K562 (cell line): ENCODE results near the gene COX6B2. TPM values are rescaled to one million over a fixed set of nuclear protein-coding genes. Genes with fewer than 3 reads are reported as not detected.

Experiments used
- BCL6 ChIP-seq: fragments of 250-450 bp; sonication (Bioruptor Pico); IDR thresholded peaks from 2 replicates; pipeline ENCODE4 v1.4.0; 2020
- CREM ChIP-seq: IDR thresholded peaks from 2 replicates; pipeline ENCODE4 v1.6.1; 2014; ENCODE audit warnings: antibody characterized with exemption, low read depth
- DACH1 ChIP-seq: fragments of 450-650 bp; IDR thresholded peaks from 2 replicates; pipeline ENCODE4 v1.6.1; 2018; ENCODE audit not compliant: partially characterized antibody
- E2F5 ChIP-seq: sonication (generic); formaldehyde crosslinking; IDR thresholded peaks from 2 replicates; pipeline ENCODE4 v1.8.0; 2022; ENCODE audit warnings: mild to moderate bottlenecking, missing genetic modification reagents
- GABPB1 ChIP-seq: sonication (generic); formaldehyde crosslinking; IDR thresholded peaks from 2 replicates; pipeline ENCODE4 v1.8.0; 2022; ENCODE audit warnings: mild to moderate bottlenecking, missing genetic modification reagents
- HDAC8 ChIP-seq: fragments of 450-650 bp; IDR thresholded peaks from 2 replicates; pipeline ENCODE4 v1.6.1; 2016; ENCODE audit warnings: mild to moderate bottlenecking, missing genetic modification characterization, moderate library complexity, missing compliant biosample characterization
- MAZ ChIP-seq, 2 experiments: fragments of 450-650 bp in 1 of 2; sonication (generic) in 1 of 2; formaldehyde crosslinking; IDR thresholded peaks in 1 of 2; conservative IDR thresholded peaks in 1 of 2; 2 replicates each; pipeline versions ENCODE4 v1.4.0 to v1.5.0; 2020; ENCODE audit warnings: mild to moderate bottlenecking in 1 of 2, missing genetic modification reagents in 1 of 2
- POLR2G ChIP-seq: fragments of 200-400 bp; formaldehyde crosslinking; IDR thresholded peaks from 2 replicates; pipeline ENCODE4 v1.6.1; 2017; ENCODE audit warnings: low read depth, mild to moderate bottlenecking, antibody characterized with exemption, low read length, moderate library complexity
- RB1 ChIP-seq: fragments of 450-650 bp; IDR thresholded peaks from 2 replicates; pipeline ENCODE4 v1.6.1; 2017; ENCODE audit warnings: low read depth, mild to moderate bottlenecking
- SMARCA4 ChIP-seq: fragments of 450-650 bp; IDR thresholded peaks from 2 replicates; pipeline ENCODE4 v1.6.1; 2016
- ZNF445 ChIP-seq: fragments of 250-450 bp; sonication (Bioruptor Pico); IDR thresholded peaks from 2 replicates; pipeline ENCODE4 v1.4.0; 2020; ENCODE audit warnings: low read depth, mild to moderate bottlenecking, moderate library complexity
- ZNF518B ChIP-seq: fragments of 250-450 bp; sonication (Bioruptor Pico); IDR thresholded peaks from 2 replicates; pipeline ENCODE4 v1.5.0; 2021; ENCODE audit warnings: mild to moderate bottlenecking, moderate library complexity
- polyA plus RNA-seq, 8 experiments: library from polyadenylated mRNA; depleted of rRNA in 4 of 8; stranded (reverse) in 5 of 8; unstranded in 3 of 8; fragments of >200 nt; fragmentation: Nextera tagmentation in 2 of 8; fragmentation: Illumina TruSeq in 1 of 8; extraction: Ambion mirVana in 2 of 8; extraction: Trizol in 1 of 8; gene quantifications; 2 replicates each; pipeline versions ENCODE4 v1.2.1 to v1.2.3, GENCODE V29; 2011 to 2014; ENCODE audit warnings: inconsistent platforms in 1 of 8, missing spikeins in 1 of 8
- total RNA-seq, 7 experiments: library from RNA; depleted of rRNA in 6 of 7; stranded (reverse); fragments of >200 nt in 6 of 7; fragmentation: Illumina TruSeq in 2 of 7; extraction: Trizol in 2 of 7; gene quantifications; 2 replicates each; pipeline versions ENCODE4 v1.2.1 to v1.2.3, GENCODE V29; 2011 to 2021; ENCODE audit warnings: low replicate concordance in 1 of 7
- TF ChIP-seq, protein P1 (sequence below): fragments of 250-450 bp; sonication (Bioruptor Pico); IDR thresholded peaks from 2 replicates; pipeline ENCODE4 v1.5.0; 2021
- TF ChIP-seq, protein P2 (sequence below), 2 experiments: IDR thresholded peaks in 1 of 2; conservative IDR thresholded peaks in 1 of 2; 2 replicates each; pipeline ENCODE4 v1.6.1; 2016; ENCODE audit warnings: low read depth in 2 of 2, mild to moderate bottlenecking in 1 of 2, missing compliant biosample characterization in 1 of 2, missing genetic modification characterization in 1 of 2, moderate library complexity in 1 of 2
- TF ChIP-seq, protein P3 (sequence below), 2 experiments: fragments of 450-650 bp; conservative IDR thresholded peaks; 2 replicates each; pipeline ENCODE4 v1.6.1; 2017; ENCODE audit warnings: mild to moderate bottlenecking in 2 of 2, moderate library complexity in 2 of 2

COX6B2 gene
- total and polyA plus RNA-seq, 9 of the 15 experiments (the other 6 are each of a cell fraction or from before 2014, with no cell fraction given) = 0.40 to 2.5 (median 0.83) TPM

DNA sequence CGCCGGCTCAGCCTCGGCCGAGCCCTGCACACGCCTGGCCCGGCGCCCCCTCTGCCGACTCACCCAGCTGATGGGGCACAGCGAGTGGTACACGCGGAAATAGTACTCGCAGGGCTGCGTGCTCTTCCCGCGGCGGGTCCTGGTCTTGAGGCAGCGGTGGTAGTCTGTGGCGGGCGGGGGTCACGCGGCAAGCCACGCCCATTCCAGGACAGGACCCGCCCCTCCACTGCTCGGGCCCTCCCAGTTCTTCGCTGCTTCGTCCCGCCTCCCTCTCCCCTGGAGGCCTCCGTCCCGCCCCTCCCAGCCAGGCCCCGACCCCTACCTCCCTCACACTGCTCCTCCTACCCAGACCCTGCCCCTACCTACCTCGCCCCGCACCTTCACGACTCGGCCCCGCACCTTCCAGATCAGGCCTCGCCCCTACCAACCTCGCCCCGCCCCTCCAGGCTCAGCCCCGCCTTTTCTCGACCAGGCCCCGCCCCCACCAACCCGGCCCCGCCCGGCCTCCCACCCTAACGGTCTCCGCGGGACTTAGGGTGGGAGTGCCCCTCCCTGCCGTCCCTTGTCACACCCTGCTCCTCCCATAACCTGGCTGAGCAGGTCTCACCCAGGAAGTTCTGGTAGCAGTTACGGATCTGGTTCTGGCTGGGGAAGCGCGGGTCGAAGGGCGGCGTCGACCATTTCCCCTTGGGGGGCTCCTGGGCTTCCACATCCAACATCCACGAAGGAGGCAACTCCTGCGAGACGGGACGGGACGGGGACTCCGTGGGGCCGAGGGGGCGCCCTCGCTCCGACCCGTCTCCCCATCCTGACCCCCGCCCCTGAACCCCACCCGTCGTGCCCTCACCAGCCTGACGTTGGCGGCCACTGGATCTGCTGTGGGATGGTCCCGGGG is 469 bp downstream of the COX6B2 start (continued):
- peak; percentile 52; the same call in 1 of the 2 replicates for TF ChIP-seq RB1
- no peak for TF ChIP-seq ZNF445 (CRISPR knock-in tag)
- TF ChIP-seq, protein P1, sequence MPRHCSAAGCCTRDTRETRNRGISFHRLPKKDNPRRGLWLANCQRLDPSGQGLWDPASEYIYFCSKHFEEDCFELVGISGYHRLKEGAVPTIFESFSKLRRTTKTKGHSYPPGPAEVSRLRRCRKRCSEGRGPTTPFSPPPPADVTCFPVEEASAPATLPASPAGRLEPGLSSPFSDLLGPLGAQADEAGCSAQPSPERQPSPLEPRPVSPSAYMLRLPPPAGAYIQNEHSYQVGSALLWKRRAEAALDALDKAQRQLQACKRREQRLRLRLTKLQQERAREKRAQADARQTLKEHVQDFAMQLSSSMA (CRISPR knock-in tag) = no peak
- TF ChIP-seq MAZ (CRISPR knock-in tag; conservative IDR thresholded peaks at IDR 0.05 in 1 of 2, IDR thresholded peaks at IDR 0.05 in 1 of 2) = peak in 1 of 2 experiments; percentile 58; a peak in 2 of 4 replicates
- no peak for TF ChIP-seq HDAC8 (tag)
- no peak for TF ChIP-seq SMARCA4
- TF ChIP-seq GABPB1 (CRISPR knock-in tag) = peak; percentile 40; the same call in 1 of the 2 replicates
- no peak for TF ChIP-seq E2F5 (CRISPR knock-in tag)
- TF ChIP-seq, protein P2, sequence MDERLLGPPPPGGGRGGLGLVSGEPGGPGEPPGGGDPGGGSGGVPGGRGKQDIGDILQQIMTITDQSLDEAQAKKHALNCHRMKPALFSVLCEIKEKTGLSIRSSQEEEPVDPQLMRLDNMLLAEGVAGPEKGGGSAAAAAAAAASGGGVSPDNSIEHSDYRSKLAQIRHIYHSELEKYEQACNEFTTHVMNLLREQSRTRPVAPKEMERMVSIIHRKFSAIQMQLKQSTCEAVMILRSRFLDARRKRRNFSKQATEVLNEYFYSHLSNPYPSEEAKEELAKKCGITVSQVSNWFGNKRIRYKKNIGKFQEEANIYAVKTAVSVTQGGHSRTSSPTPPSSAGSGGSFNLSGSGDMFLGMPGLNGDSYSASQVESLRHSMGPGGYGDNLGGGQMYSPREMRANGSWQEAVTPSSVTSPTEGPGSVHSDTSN (CRISPR knock-in tag; IDR thresholded peaks at IDR 0.05; ENCODE audit: low read depth) = no peak
- TF ChIP-seq, protein P2 (tag; conservative IDR thresholded peaks at IDR 0.05; ENCODE audit: low read depth) = no peak
- TF ChIP-seq POLR2G = 0 out of 2 replicates have a peak, but pooled peaks have one; percentile 61
- TF ChIP-seq ZNF518B (CRISPR knock-in tag) = no peak
- TF ChIP-seq DACH1 = no peak
- TF ChIP-seq, protein P3, sequence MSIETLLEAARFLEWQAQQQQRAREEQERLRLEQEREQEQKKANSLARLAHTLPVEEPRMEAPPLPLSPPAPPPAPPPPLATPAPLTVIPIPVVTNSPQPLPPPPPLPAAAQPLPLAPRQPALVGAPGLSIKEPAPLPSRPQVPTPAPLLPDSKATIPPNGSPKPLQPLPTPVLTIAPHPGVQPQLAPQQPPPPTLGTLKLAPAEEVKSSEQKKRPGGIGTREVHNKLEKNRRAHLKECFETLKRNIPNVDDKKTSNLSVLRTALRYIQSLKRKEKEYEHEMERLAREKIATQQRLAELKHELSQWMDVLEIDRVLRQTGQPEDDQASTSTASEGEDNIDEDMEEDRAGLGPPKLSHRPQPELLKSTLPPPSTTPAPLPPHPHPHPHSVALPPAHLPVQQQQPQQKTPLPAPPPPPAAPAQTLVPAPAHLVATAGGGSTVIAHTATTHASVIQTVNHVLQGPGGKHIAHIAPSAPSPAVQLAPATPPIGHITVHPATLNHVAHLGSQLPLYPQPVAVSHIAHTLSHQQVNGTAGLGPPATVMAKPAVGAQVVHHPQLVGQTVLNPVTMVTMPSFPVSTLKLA (conservative IDR thresholded peaks at IDR 0.05) = peak in 1 of 2 experiments; percentile 32; a peak in 1 of 4 replicates
- TF ChIP-seq CREM = peak; percentile 3; the same call in 1 of the 2 replicates
- TF ChIP-seq BCL6 (CRISPR knock-in tag) = no peak
